GM13977 (cell line): ENCODE measurements around the gene DDOST.
A peak's percentile ranks its signal among the peaks of the same experiment; 100 is the strongest.

Experiments used
- DNase-seq: peaks from one replicate; pipeline ENCODE4 v3.0.0; 2012; ENCODE audit warnings: low spot score
- CTCF ChIP-seq: IDR thresholded peaks from 2 replicates; pipeline ENCODE4 v1.5.1; 2012; ENCODE audit warnings: mild to moderate bottlenecking, control low read depth; ENCODE audit not compliant: insufficient read depth; ENCODE audit errors: extremely low read depth, missing control alignments
- in situ Hi-C: fragments of 300-500 bp; cut with MboI; formaldehyde crosslinking; loops from one replicate; pipeline ENCODE4 v1.12.0; 2022; ENCODE audit warnings: low sequenced_read_pairs, low pct_unique_long_range_greater_than_20kb, mixed read lengths, inconsistent platforms; ENCODE audit not compliant: unreplicated experiment

DDOST gene

DNA sequence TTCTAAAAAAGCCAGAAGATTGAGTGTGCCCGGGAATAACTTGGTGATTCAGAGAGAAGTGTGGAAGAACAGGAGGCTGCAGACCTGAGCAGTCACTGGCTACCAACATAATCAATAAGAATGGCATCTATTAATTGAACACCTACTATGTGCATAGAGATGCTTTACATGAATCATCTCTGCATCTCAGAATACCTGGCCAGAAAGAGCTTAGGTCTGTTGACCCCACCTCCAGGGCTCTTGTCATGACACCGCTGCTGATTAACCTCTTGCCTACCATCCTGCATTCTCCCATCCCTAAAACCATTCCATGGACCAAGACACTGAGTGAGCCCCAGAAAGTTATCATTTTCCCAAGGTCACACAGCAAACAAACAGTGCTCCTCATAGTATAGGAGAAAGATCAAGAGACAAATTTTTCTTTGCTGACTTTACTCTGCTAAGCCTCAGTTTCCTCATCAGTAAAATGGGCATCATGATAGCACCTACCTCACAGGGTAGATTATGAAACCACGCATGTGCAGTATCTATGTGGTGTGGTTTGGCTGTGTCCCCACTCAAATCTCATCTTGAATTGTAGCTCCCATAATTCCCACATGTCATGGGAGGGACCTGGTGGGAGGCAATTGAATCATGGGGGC lies 44.2 kb downstream of the DDOST start:
- DNase-seq: no peak
- in situ Hi-C loops: no loop called here
- TF ChIP-seq CTCF: no peak

- TF ChIP-seq CTCF: no peak
- in situ Hi-C loops: no loop called here
- DNase-seq: peak; percentile 67
These were observed 45.0 kb downstream of the DDOST start for GRCh38 chr1:20615946-20616846.

- in situ Hi-C loops: no loop called here
- TF ChIP-seq CTCF: no peak
- no peak for DNase-seq
These were observed 47.0 kb downstream of the DDOST start for GRCh38 chr1:20614131-20614579.

DNA sequence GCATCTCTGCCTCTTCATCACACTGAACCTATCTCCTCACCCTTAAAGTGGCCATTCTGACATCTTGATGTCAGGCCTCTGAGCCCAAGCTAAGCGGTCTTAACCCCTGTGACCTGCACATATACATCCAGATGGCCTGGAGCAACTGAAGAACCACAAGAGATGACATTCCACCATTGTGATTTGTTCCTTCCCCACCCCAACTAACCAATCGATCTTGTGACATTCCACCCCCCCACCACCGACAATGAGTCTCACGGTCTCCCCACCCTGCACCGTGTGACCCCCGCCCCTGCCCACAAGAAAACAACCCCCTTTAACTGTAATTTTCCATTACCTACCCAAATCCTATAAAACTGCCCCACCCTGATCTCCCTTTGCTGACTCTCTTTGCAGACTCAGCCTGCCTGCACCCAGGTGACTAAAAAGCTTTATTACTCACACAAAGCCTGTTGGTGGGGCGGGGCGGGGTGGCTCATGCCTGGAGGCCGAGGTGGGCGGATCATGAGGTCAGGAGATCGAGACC lies 48.9 kb downstream of the DDOST start:
- no peak for TF ChIP-seq CTCF
- in situ Hi-C loops: no loop called here
- no peak for DNase-seq

GRCh38 chr1:20611652-20612051 lies 49.5 kb downstream of the DDOST start:
- no peak for TF ChIP-seq CTCF
- in situ Hi-C loops: no loop called here
- DNase-seq: no peak

- in situ Hi-C loops: no loop called here
- TF ChIP-seq CTCF: no peak
- no peak for DNase-seq
These were observed 50.2 kb downstream of the DDOST start for GRCh38 chr1:20610970-20611369.
